Endothelial cell of umbilical vein (primary cell): ENCODE results near the gene CRP.

ENCODE experiments used
- CTCF ChIP-seq, 2 donors: IDR thresholded peaks; 1 replicate in 1 of 2; 2 replicates in 1 of 2; pipeline ENCODE4 v1.5.1; 2011; ENCODE audit warnings: low read length in 2 of 2, mild to moderate bottlenecking in 2 of 2, moderate library complexity in 2 of 2, control low read depth in 1 of 2, inconsistent platforms in 1 of 2, low read depth in 1 of 2; ENCODE audit not compliant: insufficient read depth in 1 of 2; ENCODE audit errors: extremely low read depth in 1 of 2
- MYC ChIP-seq: IDR thresholded peaks from one replicate; pipeline ENCODE4 v1.6.1; 2011; ENCODE audit warnings: mild to moderate bottlenecking, low read depth, low read length
- POLR2A ChIP-seq: IDR thresholded peaks from 2 replicates; pipeline ENCODE4 v1.6.1; 2012; ENCODE audit warnings: low read depth, mild to moderate bottlenecking, control low read depth, low read length
- POLR2AphosphoS5 ChIP-seq: IDR thresholded peaks from 2 replicates; pipeline ENCODE4 v1.6.1; 2012; ENCODE audit warnings: low read depth, mild to moderate bottlenecking, control low read depth, low read length, moderate library complexity; ENCODE audit not compliant: insufficient read depth
- TF ChIP-seq, protein P1 (sequence below): IDR thresholded peaks from 2 replicates; pipeline ENCODE4 v1.6.1; 2011; ENCODE audit not compliant: insufficient read depth, insufficient read length

DNA sequence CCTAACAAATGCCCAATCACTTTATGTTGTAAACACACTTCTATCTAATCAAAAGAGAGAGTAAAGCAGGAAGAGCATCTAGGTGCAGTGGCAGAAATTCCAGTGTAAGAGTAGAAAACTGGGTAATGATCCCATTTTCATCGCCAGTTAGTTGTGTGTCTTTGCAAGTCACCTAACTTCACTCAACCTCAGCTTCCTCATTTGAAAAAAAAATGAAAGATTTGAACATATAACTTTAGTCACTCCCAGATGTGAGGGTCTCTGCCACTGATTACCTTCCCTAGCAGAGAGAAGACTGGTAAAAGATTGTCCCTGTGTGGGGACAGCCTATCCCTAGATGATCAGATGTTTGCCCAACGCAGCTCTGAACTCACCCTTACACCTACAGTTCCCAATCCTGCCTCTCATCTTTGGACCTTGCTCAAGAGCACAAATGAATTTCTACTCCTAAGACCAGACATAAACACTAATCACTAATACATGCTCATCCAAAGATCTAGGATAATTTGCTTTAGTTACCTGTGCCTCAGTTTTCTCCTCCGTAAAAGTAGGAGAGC is 41.1 kb upstream of the CRP start:
- TF ChIP-seq CTCF (IDR thresholded peaks at IDR 0.05; ENCODE audit: extremely low read depth in 1 of 2, insufficient read depth in 1 of 2, low read depth in 1 of 2, low read length in 2 of 2): no peak
- no peak for TF ChIP-seq MYC
- TF ChIP-seq POLR2A: no peak
- TF ChIP-seq, protein P1, sequence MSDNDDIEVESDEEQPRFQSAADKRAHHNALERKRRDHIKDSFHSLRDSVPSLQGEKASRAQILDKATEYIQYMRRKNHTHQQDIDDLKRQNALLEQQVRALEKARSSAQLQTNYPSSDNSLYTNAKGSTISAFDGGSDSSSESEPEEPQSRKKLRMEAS: no peak
- TF ChIP-seq POLR2AphosphoS5: no peak
